GM12874 (cell line): ENCODE measurements around the gene NAT16.

Source experiments
- TF ChIP-seq, protein P1 (sequence below): IDR thresholded peaks from 2 replicates; pipeline ENCODE4 v1.5.1; 2011; ENCODE audit warnings: low read depth, mild to moderate bottlenecking, control low read depth, low read length, moderate library complexity; ENCODE audit not compliant: insufficient read depth

Gene NAT16

DNA sequence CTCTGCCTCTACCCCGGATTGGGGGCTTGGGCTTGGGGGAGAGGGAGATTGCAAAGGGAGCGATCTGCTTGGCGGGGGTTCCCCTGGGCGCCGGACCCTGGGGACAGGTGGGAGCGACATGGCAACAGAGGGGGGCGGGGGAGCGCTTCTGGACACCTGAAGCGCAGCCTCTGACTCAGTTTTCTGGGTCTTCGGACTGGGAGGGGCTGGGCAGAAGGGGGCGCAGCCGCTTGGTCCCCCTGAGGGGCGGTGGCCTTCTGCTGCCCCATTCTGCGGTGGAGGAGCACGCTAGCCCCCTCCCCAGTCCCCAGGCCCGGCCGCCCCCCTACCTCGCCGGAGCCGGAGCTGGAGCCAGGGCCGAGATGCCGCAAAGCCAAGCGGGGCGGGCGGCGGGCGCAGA is 380 bp downstream of the NAT16 start:
- TF ChIP-seq, protein P1, sequence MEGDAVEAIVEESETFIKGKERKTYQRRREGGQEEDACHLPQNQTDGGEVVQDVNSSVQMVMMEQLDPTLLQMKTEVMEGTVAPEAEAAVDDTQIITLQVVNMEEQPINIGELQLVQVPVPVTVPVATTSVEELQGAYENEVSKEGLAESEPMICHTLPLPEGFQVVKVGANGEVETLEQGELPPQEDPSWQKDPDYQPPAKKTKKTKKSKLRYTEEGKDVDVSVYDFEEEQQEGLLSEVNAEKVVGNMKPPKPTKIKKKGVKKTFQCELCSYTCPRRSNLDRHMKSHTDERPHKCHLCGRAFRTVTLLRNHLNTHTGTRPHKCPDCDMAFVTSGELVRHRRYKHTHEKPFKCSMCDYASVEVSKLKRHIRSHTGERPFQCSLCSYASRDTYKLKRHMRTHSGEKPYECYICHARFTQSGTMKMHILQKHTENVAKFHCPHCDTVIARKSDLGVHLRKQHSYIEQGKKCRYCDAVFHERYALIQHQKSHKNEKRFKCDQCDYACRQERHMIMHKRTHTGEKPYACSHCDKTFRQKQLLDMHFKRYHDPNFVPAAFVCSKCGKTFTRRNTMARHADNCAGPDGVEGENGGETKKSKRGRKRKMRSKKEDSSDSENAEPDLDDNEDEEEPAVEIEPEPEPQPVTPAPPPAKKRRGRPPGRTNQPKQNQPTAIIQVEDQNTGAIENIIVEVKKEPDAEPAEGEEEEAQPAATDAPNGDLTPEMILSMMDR, result no peak

DNA sequence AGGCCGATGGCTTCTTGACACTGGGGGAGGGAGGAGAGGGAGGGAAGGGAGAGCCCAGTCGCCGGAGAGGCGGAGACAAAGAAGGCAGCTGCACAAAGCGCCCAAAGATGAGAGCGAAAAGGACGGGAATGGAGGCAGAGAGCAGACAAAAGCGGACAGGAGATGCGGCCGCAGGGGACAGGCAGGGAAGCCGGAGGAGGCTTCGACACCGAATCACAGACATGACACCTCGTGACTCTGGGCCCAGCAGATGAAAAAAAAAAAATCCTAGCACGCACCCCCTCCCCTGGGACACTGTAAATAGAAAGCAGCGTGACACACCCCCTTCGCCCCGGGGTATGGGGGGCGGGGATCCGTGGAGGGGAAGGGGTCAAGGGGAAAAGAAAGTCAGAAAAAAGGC is 976 bp downstream of the NAT16 start:
- TF ChIP-seq, protein P1, result no peak

DNA sequence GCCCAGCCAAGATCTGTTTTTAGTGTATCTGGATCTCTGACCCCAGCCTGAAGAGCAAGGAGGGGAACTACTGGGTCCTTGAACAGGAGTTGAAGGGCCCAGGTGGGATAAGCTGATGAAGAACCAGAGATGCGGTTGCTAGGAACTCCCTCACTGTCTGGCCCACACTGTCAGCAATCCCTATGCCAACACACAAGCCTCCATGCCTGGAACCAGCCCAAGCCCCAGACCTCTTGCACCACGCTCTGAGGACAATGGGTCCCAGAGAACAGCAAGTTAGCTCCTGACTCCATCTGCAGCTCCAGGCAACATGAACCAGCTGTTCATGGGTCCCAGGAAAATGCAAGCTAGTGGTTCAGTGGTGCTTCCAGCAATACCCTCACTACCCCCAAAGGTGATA is 2.4 kb downstream of the NAT16 start:
- TF ChIP-seq, protein P1, result no peak

DNA sequence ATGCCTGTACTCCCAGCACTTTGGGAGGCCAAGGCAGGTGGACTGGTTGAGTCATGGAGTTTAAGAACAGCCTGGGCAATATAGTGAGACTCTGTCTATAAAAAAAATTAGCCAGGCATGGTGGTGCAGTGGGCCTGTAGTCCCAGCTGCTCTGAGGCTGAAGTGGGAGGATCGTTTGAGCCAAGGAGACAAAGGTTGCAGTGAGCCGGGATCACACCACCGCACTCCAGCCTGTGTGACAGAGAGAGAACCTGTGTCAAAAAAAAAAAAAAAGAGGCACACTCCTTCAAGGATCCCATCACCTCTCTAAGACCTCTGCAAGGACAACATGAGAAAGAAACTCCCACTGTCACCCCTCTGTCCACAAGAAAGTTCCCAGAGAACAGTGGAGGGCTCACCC is 4.4 kb downstream of the NAT16 start:
- TF ChIP-seq, protein P1, result no peak

DNA sequence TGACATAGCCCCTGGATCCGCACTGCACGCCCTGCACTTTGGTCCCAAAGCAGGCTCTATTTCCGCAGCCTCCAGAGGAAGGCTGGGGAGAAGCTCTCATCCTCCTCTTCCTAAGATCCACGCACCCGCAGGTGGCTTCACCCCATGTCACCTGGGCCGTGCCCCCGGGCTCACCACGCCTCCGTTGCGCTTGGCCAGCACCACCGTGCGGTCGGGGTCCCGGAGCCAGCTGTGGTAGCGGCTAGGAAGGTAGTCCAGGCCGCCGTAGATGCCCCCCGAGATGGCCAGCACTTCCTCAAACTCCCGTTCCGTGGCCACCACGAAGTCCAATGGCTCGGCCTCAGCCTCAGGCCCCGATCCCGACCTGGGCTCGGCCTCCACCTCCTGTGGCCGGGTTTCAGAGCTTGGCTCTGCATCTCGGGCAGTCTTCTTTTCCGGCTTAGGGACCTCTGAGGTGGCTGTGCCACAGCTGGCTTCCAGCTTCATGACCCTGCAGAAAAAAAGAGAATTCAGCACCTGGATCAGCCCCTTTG is 5.7 kb downstream of the NAT16 start:
- TF ChIP-seq, protein P1, result no peak

DNA sequence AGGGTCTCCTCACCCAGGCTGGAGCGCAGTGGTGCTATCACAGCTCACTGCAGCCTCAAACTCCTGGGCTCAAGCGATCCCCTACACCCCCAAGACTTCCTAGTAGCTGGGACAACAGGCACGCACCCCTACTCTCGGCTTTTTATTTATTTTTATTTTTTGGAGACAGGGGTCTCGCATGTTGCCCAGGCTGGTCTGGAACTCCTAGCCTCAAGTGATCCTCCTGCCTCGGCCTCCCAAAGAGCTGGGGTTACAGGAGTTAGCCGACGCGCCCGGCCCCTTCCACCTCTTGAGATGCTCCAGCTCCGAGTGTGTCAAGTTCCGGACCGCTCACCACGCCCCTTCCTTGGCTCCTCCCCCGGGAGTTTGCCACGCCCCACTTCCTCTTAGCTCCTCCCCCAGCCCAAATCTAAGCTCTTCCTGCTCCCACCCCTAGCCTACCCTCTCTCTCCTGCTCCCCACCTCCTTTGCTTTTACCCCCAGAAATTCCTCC is 6.3 kb downstream of the NAT16 start:
- TF ChIP-seq, protein P1, result no peak

DNA sequence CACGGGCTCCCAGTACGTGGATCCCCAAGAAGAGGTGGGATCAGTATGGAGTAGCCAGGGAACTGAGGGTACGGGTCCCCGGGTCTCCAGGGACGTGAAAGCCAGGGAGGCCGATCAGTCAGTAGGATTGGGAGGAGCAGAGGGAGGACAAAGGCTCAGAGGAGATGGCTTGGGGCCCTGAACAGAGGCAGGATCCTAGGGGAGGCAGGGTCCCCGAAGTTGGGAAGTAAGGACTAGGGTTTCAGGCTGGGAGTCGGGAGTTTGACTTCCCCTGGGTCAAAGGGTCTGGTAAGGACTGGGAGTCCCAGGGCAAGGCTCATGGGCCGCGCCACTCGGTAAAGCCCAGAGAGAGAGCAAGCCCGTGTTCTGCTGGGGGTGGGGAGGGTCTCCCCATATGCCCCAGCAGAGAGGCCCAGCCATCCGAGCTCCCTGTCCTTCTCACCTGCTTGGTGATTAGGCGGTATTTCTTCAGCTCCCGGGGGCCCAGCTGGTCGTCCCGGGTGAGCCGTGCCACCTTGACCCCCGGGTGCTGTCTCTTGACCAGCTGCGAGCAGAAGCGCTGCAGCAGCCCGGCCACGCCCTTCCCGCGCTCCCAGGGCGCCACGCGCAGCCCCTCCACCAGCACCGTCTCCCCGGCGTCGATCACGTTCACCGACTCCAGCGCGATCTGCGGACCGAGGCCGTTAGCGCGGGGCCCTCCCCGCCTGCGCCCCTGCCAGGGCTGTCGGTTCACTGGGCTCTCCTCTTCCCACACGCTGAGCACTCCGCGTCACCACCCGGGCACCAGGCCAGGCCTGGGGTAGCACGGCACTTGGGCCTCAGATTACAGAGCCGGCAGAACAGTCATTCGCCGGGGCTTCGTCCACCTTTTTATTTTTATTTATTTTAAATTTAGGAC is 7.0 kb downstream of the NAT16 start:
- TF ChIP-seq, protein P1, result no peak
